ENCODE results near the gene BUD13. TPM values are rescaled to one million over a fixed set of nuclear protein-coding genes. Genes with fewer than 3 reads are reported as not detected.

The BUD13 gene
- polyA plus RNA-seq, 1 of the 3 experiments (the other 2 are of a cell fraction), result 15.5 TPM

- no peaks in the 10 kb centered on the region for H3K36me3 ChIP-seq (replicated peaks in 1 of 2; ENCODE audit: control insufficient read depth in 1 of 2, insufficient read depth in 2 of 2, low read length in 1 of 2)
- H3K4me3 ChIP-seq (ENCODE audit: low read depth in 2 of 2, low read length in 1 of 2), result no peak overlapping the region
- no peaks in the 10 kb centered on the region for H3K79me2 ChIP-seq (ENCODE audit: insufficient read depth)
- ChIA-PET CTCF (interaction anchor here (1.5 to 5.1 kb wide), 3 partner anchors 10 to 28 kb away, joined by 5 to 35 read pairs (median 6); no protein-coding TSS in a partner anchor), POLR2A (no interaction called here)
- no peaks in the 10 kb centered on the region for H3K9me2 ChIP-seq
- no peak overlapping the region for H2AFZ ChIP-seq (ENCODE audit: low read depth)
- no peak overlapping the region for H3K4me2 ChIP-seq
- peaks cover 3% of the 10 kb centered on the region; the same call in 1 of the 2 replicates for H3K27me3 ChIP-seq (ENCODE audit: insufficient read depth)
- no peaks in the 10 kb centered on the region for H4K20me1 ChIP-seq (ENCODE audit: insufficient read depth)
- H3K27ac ChIP-seq (ENCODE audit: low read depth in 2 of 2, low read length in 1 of 2), result no peak overlapping the region
- 81% methylated on average over 5 of the region's 5 CpGs for WGBS (ENCODE audit: low lambda C conversion rate)
- TF ChIP-seq SIN3A (IDR thresholded peaks at IDR 0.05; ENCODE audit: borderline replicate concordance, low read depth, low read length) (no peak), TCF12 (IDR thresholded peaks at IDR 0.05) (no peak), MEF2A (IDR thresholded peaks at IDR 0.05; ENCODE audit: borderline replicate concordance, low read depth) (no peak), USF2 (IDR thresholded peaks at IDR 0.05; ENCODE audit: borderline replicate concordance, low read depth, low read length) (no peak), SMC3 (IDR thresholded peaks at IDR 0.05; ENCODE audit: low read depth, low read length) (no peak), JUND (IDR thresholded peaks at IDR 0.05) (no peak), ELF1 (IDR thresholded peaks at IDR 0.05) (no peak), NRF1 (IDR thresholded peaks at IDR 0.05; ENCODE audit: low read depth, low read length) (no peak), MXI1 (IDR thresholded peaks at IDR 0.05; ENCODE audit: low read depth, low read length) (no peak), POLR2AphosphoS5 (IDR thresholded peaks at IDR 0.05; ENCODE audit: low read depth, low read length) (no peak), CHD2 (IDR thresholded peaks at IDR 0.05; ENCODE audit: low read length, partially characterized antibody) (no peak), FOXJ3 (CRISPR knock-in tag; IDR thresholded peaks at IDR 0.05) (no peak)
- TF ChIP-seq, protein P1, sequence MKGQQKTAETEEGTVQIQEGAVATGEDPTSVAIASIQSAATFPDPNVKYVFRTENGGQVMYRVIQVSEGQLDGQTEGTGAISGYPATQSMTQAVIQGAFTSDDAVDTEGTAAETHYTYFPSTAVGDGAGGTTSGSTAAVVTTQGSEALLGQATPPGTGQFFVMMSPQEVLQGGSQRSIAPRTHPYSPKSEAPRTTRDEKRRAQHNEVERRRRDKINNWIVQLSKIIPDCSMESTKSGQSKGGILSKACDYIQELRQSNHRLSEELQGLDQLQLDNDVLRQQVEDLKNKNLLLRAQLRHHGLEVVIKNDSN (IDR thresholded peaks at IDR 0.05; ENCODE audit: borderline replicate concordance, low read depth), result no peak
- DNase-seq, result no peak
- no peak overlapping the region for H3K9ac ChIP-seq
- H3K9me3 ChIP-seq, result no peaks in the 10 kb centered on the region
- H3K4me1 ChIP-seq (ENCODE audit: control insufficient read depth in 1 of 2, insufficient read depth in 2 of 2, low read depth in 1 of 2, low read length in 1 of 2), result no peaks in the 10 kb centered on the region
- H3F3A ChIP-seq (replicated peaks; ENCODE audit: insufficient read depth), result no peaks in the 10 kb centered on the region
Observed at GRCh38 chr11:116715383-116715782, 57.4 kb downstream of the BUD13 start.

DNA sequence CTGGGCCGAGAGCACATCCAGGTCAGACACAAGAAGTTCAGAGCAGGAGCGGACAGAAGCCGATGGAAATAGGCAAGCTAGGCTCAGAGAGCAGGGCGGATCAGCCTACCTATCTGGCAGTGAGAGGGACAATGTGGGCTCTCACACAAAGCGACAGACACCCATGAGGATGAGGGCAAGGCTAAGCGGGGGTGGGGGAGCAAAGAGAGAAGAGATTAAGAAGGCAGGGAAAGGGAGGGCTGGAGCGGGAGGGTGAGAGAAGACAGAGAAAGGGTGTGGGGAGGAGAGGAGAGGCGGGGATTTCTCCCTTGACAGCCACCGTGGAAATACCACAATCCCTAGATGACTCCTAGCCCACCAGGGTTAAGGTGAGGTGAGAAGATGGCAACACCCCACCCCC, 57.9 kb downstream of the BUD13 start:
- Histone ChIP-seq H2AFZ (ENCODE audit: low read depth) (no peak overlapping the region), H4K20me1 (ENCODE audit: insufficient read depth) (no peaks in the 10 kb centered on the region), H3K4me1 (ENCODE audit: control insufficient read depth in 1 of 2, insufficient read depth in 2 of 2, low read depth in 1 of 2, low read length in 1 of 2) (no peaks in the 10 kb centered on the region; a peak in 1 of 4 replicates), H3K4me2 (no peak overlapping the region), H3K36me3 (replicated peaks in 1 of 2; ENCODE audit: control insufficient read depth in 1 of 2, insufficient read depth in 2 of 2, low read length in 1 of 2) (no peaks in the 10 kb centered on the region), H3K79me2 (ENCODE audit: insufficient read depth) (no peaks in the 10 kb centered on the region), H3K27me3 (ENCODE audit: insufficient read depth) (no peaks in the 10 kb centered on the region; the same call in 1 of the 2 replicates), H3F3A (replicated peaks; ENCODE audit: insufficient read depth) (no peaks in the 10 kb centered on the region), H3K9me2 (no peaks in the 10 kb centered on the region), H3K9me3 (no peaks in the 10 kb centered on the region), H3K27ac (ENCODE audit: low read depth in 2 of 2, low read length in 1 of 2) (no peak overlapping the region), H3K9ac (no peak overlapping the region), H3K4me3 (ENCODE audit: low read depth in 2 of 2, low read length in 1 of 2) (no peak overlapping the region)
- POLR2A ChIA-PET, result no interaction called here
- CTCF ChIA-PET, result interaction anchor here (1.5 to 5.1 kb wide), 3 partner anchors 10 to 28 kb away, joined by 5 to 35 read pairs (median 6); no protein-coding TSS in a partner anchor
- 73% methylated on average over 9 of the region's 9 CpGs for WGBS (ENCODE audit: low lambda C conversion rate)
- no peak for DNase-seq
- TF ChIP-seq YY1 (IDR thresholded peaks at IDR 0.05; ENCODE audit: low read depth) (no peak), TCF12 (IDR thresholded peaks at IDR 0.05) (no peak), RXRA (IDR thresholded peaks at IDR 0.05; ENCODE audit: borderline replicate concordance, low read depth) (no peak), NRF1 (IDR thresholded peaks at IDR 0.05; ENCODE audit: low read depth, low read length) (no peak), TEAD4 (IDR thresholded peaks at IDR 0.05; ENCODE audit: borderline replicate concordance, insufficient read depth) (no peak), MXI1 (IDR thresholded peaks at IDR 0.05; ENCODE audit: low read depth, low read length) (no peak), POLR2AphosphoS5 (IDR thresholded peaks at IDR 0.05; ENCODE audit: low read depth, low read length) (no peak)
- TF ChIP-seq, protein P2, sequence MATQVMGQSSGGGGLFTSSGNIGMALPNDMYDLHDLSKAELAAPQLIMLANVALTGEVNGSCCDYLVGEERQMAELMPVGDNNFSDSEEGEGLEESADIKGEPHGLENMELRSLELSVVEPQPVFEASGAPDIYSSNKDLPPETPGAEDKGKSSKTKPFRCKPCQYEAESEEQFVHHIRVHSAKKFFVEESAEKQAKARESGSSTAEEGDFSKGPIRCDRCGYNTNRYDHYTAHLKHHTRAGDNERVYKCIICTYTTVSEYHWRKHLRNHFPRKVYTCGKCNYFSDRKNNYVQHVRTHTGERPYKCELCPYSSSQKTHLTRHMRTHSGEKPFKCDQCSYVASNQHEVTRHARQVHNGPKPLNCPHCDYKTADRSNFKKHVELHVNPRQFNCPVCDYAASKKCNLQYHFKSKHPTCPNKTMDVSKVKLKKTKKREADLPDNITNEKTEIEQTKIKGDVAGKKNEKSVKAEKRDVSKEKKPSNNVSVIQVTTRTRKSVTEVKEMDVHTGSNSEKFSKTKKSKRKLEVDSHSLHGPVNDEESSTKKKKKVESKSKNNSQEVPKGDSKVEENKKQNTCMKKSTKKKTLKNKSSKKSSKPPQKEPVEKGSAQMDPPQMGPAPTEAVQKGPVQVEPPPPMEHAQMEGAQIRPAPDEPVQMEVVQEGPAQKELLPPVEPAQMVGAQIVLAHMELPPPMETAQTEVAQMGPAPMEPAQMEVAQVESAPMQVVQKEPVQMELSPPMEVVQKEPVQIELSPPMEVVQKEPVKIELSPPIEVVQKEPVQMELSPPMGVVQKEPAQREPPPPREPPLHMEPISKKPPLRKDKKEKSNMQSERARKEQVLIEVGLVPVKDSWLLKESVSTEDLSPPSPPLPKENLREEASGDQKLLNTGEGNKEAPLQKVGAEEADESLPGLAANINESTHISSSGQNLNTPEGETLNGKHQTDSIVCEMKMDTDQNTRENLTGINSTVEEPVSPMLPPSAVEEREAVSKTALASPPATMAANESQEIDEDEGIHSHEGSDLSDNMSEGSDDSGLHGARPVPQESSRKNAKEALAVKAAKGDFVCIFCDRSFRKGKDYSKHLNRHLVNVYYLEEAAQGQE (IDR thresholded peaks at IDR 0.05; ENCODE audit: low read depth, low read length), result no peak
- TF ChIP-seq, protein P3, sequence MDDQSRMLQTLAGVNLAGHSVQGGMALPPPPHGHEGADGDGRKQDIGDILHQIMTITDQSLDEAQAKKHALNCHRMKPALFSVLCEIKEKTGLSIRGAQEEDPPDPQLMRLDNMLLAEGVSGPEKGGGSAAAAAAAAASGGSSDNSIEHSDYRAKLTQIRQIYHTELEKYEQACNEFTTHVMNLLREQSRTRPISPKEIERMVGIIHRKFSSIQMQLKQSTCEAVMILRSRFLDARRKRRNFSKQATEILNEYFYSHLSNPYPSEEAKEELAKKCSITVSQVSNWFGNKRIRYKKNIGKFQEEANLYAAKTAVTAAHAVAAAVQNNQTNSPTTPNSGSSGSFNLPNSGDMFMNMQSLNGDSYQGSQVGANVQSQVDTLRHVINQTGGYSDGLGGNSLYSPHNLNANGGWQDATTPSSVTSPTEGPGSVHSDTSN (IDR thresholded peaks at IDR 0.05), result no peak
- TF ChIP-seq, protein P4, sequence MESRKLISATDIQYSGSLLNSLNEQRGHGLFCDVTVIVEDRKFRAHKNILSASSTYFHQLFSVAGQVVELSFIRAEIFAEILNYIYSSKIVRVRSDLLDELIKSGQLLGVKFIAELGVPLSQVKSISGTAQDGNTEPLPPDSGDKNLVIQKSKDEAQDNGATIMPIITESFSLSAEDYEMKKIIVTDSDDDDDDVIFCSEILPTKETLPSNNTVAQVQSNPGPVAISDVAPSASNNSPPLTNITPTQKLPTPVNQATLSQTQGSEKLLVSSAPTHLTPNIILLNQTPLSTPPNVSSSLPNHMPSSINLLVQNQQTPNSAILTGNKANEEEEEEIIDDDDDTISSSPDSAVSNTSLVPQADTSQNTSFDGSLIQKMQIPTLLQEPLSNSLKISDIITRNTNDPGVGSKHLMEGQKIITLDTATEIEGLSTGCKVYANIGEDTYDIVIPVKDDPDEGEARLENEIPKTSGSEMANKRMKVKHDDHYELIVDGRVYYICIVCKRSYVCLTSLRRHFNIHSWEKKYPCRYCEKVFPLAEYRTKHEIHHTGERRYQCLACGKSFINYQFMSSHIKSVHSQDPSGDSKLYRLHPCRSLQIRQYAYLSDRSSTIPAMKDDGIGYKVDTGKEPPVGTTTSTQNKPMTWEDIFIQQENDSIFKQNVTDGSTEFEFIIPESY (IDR thresholded peaks at IDR 0.05; ENCODE audit: borderline replicate concordance, low read depth), result no peak

Measured in SK-N-SH (cell line).